Activated CD4-positive, alpha-beta T cell treated with anti-CD3 and anti-CD28 coated beads, Interleukin-10, Interleukin-2, amounts not matched to agents 100 ng/mL and 50 ng/mL, durations not matched to agents 16 hours and 8 hours (primary cell): ENCODE data around the gene ZSWIM6.

Experiments used
- DNase-seq: peaks from one replicate; pipeline ENCODE4 v3.0.0-alpha.2; 2020

Gene ZSWIM6

DNA sequence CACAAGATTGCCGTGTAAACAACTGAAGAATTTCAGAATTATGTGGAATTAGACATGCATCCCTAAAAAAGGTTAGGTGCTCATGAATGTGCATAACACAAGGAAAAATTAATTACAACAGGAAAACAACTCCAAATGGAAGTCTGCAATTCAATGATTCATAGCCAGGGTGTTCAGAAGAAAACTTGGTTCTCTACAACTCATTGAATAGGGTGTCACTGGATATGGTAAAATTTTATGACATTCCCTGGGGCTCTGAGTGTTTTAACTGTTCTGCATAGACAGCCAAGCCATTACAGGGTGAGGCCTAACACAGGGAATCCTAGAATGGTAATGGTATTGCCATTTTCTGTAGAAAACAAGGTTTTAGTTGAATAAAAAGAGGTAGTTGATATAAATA is 24.4 kb upstream of the ZSWIM6 start:
- DNase-seq = no peak

DNA sequence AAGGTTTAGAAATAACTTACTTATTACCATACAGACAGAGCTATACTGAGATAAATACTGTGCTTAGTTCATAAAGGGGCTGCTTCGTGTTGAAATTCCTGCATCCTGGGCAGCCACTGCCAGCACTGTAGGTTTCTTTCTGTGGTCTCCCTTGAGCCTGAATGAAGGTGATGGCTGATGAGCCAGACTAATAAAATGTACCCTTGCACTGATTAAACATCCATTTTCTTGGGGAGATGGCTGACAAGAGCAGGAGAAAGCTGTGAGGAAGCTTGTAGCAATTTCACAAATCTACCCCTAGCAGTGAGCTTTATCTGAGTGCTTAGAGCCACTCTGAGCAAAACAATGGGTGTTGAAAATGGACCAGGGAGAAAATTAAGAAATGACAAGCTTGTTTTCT is 23.3 kb upstream of the ZSWIM6 start:
- no peak for DNase-seq

DNA sequence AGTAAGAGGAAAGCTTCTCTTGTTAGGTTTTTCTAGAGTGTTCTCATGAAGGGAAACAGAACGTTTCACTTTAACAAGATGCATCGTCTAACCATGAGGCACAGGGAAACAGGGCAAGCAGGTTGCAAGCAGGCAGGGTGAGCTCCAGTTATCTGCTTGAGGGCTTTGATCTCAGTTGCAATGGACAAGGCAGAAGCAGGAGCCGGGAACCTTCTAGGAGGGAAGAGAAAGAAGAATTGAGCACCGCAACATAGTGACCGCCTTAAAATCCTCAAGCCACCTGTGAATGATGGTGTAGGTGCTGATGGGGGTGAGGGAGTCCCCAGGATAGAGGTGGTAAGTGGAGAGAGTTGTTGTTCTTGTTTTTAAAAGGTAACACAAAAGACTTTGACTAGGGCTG is 22.9 kb upstream of the ZSWIM6 start:
- DNase-seq = no peak

DNA sequence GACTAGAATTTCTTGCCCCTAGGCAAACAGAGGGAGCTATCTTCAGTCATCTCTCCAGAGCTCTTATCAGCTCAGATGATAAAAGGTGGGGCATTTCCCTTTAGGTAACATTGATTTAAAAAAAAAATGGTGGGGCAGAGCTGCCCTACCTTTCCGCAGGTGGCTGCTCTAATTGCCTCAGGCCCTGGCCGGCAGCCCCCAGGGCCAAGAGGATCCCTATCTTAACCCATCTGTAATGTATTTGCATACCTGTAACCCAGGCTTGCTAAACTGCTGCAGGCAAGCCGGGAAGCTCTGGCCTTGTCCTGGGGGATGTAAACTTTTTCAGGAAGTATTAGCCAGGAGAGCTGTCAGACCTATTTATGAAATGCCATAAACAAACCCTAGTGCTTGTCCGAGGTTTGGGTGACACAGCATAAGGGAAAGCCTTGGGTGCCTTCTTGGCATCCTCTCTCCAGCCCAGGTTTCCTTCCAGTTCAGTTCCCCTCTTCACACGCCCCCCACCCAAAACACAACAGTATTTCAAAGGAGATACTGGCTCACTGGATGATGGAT is 20.9 kb upstream of the ZSWIM6 start:
- no peak for DNase-seq

DNA sequence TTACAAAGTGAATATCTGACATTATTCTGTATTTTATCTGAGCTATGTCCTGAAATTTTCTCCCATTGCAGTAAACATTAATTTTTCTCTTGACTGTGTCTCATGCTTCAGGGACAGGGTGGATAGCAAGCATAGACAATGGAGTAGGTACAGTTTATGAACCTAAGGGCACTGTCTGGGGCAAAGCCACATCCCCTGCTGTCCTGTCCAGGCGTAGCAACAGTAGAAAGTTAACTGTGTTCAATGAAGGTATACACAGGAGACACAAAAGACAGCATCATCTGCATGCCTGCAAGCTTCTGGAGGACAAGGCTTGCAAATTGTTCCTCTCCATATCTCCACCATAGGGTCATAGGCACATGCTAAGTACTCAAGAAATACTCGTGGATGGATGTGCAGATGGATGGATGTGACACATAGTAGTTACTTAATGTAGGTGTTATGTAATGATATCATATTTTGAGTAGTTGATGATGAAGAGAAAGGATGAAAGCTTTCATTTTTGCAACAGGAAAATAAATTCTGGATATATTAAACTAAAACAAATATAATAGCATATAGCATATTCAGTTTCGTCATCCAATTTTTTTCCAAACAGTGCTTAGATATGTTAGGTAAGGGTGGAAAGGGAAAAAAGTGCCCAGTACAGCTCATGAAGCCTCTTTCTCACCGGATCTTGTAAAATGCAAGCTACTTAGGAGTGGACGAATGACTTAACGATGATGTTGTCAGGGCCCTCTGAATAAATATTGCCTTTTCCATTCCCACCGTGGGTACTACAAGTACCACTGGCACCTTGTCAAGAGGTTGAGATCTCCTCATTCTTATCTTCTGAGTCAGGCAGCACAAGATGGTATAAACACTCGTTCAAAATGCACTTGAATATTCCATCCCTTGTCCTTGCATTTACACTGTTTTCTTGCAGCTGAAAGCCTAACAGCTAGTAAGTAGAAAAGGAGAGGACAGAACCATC is 19.9 kb upstream of the ZSWIM6 start:
- DNase-seq = no peak

DNA sequence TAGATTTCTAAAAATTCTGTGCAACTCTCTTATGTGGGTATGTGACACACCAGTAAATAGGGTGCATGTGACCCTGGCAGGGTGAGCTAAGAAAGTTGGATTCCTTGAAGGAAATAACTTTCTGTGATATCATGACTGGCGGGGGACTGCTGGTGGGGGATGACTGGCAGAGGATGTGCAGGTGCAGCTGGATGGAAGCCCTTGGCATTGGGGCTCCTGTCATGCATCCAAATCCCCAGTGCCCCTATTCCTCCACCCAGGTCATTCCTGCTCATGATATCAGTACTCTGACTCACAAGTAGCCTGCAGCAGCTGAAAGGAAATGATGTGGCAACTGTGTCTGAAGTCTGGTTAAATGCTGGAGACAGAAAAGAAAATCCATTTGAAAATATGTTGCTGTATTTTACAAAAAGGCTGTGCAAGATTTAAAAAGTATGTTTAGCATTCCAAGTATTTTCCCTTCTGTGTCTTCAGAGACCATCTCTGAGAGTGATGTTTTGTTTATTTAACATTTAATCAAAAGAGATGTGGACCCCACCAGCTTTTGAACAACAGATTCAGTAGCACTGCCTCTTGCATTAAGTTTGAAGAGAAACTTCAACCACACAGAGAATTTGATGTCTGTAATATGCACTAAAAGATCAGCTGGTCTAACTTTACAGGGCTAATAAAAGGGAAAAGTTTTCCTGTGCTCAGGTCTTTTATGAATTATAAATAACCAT is 17.9 kb upstream of the ZSWIM6 start:
- peak; percentile 11 for DNase-seq

DNA sequence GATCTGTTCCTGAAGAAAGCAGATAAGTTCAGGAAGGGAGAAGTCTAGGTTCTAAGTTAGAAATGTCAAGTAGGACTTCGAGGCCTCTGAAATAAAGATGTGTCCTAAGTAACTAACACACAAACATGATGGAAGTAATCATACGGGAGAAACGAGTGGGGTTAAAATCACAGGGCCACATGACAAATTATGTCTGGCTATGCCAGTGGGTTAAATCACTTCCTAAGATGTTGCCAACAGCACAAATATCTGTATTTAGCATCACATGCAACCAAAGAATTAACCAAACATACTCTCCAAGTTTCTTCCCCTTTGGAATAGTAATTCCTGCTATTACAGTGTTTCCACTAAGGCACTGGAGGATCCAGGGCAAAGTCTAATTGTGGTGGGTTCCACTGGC is 13.7 kb upstream of the ZSWIM6 start:
- DNase-seq = no peak

DNA sequence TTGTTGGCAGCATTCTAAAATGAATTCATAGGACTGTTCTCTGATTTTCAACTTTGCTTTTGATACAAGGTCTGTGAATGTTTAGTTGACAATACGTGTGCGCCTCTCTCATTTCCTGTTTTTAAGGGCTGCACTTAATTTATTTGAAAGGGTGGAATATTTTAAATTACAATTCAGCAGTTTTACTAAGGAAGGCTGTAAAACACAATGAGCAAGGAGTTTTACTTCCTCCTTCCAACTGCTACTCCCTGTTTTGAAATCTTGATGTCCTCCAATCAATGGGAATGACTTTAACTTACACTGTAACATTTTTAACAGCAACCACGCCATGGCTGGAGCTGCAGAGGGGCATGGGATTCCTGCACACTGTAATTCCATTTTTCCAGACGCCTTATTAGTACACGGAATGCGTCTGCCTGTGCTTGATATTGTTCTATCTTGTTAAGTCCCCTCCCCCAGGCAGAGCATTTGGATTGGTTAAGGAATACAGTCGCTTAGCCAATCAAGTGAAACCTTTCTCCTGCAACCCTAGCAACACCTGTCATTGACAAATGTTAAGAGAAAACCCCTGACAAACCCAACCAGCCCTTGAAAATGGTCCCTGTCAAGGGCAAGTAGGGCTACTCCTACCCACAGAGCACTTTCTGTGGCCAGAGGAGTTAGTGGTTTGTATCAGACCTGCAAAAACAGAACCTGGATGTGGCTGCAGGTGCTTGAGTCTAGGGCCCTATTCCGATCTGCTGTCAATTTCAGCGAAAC is 12.5 kb upstream of the ZSWIM6 start:
- DNase-seq = peak; percentile 64

DNA sequence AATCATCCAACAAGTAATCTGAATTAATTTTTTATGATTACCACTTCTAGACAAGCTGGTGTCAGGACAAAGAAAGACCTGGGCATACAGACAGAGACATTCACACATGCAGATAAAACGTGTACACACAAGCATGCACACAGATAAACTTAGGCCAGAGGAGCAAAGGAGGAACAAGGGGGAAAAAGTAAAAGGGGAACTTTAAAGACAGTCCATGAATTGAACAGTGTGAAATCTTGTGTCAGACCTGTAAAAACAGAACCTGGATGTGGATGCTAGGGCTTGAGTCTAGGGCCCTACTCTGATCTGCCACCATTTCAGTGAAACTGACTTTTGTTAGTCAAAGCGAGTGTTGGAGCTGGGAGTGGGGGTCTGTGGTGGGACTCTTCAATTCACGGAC is 11.2 kb upstream of the ZSWIM6 start:
- DNase-seq = no peak

DNA sequence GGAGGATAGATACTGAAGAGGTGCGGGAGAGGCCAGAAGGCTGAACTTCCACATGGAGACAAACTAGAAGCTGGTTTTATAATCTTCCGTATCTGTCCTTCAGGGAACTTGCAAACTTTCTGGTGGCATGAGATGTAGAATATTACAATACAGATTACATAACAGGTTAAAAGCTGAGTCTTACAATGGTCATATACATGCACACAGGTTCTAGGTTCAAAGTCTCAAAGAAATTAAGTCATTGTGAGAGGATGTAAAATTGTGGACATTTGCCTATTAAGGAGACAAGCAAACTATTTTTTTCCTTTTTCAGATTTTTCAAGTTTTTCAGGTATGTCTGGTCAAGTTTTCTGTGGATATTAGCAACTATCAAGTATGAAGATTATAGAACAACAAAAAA is 10.4 kb upstream of the ZSWIM6 start:
- no peak for DNase-seq

DNA sequence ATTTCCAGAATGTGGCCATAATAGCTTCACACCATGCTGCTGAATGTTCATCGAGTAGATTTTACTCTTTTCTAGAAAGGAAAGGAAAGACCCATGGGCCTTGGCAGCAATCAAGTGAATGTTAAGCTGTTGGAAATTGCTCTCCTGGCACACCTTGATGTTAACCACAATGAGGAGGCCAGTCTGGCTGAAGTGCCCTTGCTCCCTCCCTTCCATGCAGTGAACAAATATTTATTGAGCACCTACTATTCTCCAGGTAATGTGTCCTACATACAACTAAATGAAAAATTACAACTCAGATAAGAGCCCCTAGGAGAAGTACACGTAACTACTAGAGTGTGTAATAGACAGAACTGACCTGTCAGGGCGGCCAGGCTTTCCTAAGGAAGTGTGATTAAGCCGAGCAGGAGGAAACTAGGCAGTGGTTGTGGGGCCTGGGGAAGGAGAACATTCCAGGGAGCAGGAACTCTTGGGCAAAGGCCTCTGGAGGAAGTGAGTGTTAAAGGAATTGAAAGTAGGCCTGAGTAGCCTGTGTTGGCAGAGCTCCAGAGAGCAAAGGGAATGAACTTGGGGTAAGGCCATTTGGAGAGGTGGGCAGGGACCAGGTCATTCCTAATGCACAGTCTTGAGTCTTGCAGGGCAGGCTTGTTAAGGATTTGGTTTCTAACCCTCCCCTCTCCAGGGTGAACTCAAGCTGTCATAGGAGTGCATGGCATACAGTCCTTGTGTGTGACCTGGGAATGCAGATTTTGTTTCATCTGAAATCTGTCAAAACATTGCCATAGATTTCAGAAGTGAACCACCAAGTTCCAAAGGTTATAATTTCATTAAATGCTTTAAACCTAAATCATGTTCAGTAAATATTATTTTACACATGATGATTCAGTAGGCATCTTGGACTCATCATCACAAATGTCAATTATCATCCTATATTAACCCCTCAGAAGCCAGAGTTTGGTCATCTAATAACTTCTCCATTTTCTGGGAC is 9.0 kb upstream of the ZSWIM6 start:
- DNase-seq = no peak

DNA sequence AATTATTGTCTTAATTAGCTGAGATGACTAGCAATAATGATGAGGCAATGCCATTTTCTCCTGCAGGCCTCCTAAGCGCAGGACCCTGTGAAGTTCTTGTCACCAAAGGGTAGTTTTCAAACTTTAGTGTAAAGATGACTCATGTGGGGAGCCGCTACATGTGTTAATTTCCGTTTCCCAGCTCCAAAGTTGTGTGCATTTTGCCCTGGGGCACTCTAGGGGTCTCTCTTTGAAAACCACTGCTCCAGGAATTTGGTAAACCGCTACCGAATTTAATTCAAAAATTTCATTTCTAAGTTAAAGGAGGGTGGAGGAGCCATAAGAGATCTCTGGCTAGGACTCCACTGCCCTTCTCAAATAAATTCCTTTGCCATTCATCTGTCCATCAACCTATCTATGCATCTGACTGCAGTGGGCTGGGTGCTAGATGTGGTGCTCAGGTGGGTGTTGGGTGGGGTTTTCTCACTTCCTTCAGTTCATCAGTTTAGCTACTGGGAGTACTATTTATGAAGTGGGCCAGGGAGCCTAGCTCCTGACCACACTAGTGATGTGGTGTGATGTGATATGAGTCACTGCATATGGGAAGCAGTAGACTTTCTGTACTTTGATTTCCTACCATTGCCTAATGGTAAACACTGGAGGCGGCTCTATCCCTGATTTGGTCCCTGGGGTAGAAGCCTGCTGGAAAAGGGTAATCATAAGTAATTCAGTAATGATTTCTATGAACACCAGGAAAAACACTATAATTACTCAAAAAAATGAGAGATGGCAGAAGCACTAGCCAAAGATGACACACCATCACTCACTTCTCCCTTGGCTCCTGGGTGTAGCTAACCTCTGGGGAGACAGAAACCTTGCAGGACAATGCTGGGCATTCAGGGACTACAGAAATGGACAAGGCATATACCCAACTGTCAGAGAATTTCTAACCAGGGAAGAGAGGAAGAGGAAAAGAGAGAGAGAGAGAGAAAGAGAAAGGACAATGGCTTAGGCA is 4.0 kb upstream of the ZSWIM6 start:
- DNase-seq = peak; percentile 69

DNA sequence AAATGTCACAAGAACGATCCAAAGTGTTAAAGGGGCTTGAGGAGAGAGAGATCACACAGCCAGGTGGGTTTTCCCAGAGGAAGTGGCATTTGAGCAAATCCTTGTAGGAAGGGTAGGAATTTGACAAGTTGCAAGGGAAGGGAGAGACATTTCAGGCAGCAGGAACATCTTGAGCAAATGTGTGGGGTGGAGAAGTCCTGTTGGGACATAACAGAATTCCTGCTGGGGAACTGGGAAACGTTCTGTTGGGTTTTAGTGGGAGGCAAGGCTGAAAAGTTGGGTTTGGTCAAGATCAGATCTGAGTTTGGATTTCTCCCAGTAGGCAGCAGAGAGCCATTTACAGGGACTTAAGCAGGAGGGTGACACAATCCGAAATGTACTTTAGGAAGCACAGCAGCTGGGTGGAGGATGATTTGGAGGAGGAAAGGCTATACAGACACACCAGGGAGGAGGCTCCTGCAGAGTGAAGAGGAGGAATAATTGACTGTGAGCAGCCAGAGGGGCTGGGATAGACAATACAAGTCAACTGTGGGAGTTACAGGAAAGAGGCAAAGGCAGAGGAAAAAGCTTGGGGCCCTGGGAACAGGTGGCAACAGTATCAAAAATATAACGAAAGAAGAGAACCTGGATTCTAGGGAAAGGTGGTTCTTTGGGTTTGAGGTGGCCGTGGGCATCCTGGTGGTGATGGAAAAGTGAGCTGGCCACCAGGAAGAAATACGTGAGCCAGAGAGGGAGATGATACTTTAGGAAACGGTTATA is 3.1 kb upstream of the ZSWIM6 start:
- no peak for DNase-seq

DNA sequence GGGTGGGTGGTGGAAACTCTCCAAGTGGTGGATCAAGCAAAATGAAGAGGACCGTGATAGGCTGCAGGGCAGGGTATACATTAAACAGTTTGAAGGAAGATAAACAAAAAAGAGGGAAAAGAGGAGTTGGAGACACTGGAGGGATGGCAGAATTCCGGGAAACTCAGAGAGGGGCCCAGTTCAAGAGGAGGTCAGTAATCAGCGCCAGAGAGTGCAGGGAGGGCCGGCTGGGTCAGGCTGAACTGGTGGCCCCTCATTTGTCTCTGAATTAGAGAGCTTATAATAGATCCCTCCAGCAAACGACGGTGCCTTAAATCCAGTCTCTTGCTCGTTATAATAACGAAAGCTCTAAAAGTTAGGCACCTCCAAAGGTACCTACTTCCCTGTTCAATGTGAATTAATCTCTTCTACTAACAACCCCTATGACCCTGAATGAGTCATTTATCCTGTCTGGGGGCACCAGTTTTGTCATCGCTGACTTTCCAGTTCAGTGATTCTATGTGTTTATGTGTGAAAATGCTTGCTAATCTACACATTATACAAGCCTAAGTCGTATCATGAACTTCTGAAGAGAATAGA is 2.4 kb upstream of the ZSWIM6 start:
- DNase-seq = peak; percentile 72

DNA sequence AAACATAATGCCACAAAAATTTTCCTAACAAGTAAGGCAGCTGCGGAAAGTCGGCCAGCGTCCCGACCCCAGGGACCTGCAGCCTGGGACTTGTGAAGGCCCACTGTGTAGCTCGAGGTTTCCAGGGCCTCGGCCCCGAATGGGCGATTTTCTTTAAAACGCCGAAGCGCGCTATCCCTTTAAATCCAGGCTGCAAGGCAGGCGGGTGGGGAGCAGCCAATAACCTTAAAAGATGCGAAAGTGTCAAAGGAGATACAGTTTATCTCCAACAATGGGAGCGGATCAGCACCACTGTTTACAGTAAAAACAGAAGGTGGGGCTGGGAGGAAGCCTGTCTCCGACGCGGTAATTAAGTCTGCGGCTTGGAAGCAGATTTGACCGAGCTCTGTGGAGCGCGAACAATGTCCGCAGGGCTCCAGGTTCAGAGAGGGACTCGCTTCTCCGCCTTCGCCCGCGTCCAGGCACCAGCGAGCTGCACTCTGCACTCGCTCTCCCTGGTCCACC is 1.7 kb upstream of the ZSWIM6 start:
- peak; percentile 20 for DNase-seq

DNA sequence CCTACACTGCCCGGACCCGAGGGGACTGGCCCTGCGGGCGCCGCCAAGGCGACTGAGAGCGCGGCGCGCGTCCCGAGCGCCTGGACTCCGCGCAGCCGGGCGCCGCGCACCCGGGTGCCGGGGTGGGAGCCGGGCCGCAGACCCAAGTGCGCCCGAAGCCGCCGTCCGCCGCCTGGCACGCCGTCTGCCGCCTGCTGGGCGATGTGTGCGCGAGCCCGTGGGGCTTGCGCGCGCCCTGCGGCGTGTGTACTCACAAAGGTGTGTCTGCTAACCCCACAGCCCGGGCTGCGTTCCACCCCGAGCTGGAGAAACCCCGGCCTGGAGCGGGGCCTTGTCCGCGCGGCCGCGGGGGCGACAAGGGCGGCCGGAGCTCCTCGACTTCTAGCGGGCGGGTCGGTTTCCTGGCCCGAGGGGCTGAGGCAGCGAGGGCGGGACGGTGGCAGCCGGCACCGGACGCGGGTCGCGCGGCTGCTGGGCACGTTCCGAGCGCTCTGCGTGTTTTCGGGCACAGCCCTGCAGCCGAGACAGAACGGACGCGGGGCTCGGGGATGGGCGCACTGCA is 1.1 kb upstream of the ZSWIM6 start:
- DNase-seq = peak; percentile 75

DNA sequence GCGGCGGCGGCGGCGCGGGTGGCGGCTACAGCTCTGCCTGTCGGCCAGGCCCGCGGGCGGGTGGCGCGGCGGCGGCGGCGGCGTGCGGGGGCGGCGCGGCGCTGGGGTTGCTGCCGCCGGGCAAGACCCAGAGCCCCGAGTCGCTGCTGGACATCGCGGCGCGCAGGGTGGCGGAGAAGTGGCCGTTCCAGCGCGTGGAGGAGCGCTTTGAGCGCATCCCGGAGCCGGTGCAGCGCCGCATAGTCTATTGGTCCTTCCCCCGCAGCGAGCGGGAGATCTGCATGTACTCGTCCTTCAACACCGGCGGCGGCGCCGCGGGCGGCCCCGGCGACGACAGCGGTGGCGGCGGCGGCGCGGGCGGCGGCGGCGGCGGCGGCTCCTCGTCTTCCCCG is 296 bp downstream of the ZSWIM6 start:
- peak; percentile 23 for DNase-seq

DNA sequence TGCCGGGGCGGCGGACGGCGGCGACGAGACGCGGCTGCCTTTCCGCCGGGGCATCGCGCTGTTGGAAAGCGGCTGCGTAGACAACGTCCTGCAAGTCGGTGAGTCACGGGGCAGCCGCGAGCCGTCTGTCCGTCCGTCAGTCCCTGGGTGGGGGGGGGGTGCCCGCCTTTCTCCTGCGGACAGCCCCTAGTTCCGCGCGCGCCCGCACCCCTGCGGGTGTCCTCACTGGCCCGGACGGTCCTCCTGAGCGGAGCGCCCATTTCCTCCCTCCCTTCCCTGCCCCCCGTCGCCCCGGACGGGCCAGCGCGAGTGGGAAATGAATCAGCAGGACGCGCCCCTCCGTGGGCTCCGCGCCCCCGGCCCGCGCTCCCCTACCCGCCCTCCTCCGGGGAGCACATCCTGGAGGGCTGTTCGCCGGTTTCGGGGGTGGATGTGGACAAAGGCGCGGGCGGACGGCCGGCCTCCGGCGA is 828 bp downstream of the ZSWIM6 start:
- DNase-seq = peak; percentile 8
